Measurements from ENCODE around the gene KLHDC4.
"Not testable (repeated sequence)": the region's sequence is repeated elsewhere in the genome, so short reads cannot be mapped to it uniquely, and the experiment has no call there.

GRCh38 chr16:87767456-87767855 is 1.7 kb upstream of the KLHDC4 start:
- not testable (repeated sequence) for TF ChIP-seq SMC3 (IDR thresholded peaks at IDR 0.05; ENCODE audit: low read depth, low read length); CTCF (conservative IDR thresholded peaks at IDR 0.05; ENCODE audit: low read depth, low read length); FOS (IDR thresholded peaks at IDR 0.05; ENCODE audit: low read depth, low read length); POLR2A (IDR thresholded peaks at IDR 0.05; ENCODE audit: low read depth, low read length); USF2 (IDR thresholded peaks at IDR 0.05; ENCODE audit: low read depth, low read length); MXI1 (IDR thresholded peaks at IDR 0.05; ENCODE audit: borderline replicate concordance, low read depth, low read length); CEBPB (IDR thresholded peaks at IDR 0.05; ENCODE audit: low read depth, low read length); RAD21 (IDR thresholded peaks at IDR 0.05; ENCODE audit: low read length); MAZ (IDR thresholded peaks at IDR 0.05; ENCODE audit: borderline replicate concordance, low read depth, low read length); MAFK (IDR thresholded peaks at IDR 0.05; ENCODE audit: low read depth, low read length); RFX5 (IDR thresholded peaks at IDR 0.05; ENCODE audit: low read depth, low read length)

Data from IMR-90 (cell line).